ENCODE results near the gene MSLN.

DNA sequence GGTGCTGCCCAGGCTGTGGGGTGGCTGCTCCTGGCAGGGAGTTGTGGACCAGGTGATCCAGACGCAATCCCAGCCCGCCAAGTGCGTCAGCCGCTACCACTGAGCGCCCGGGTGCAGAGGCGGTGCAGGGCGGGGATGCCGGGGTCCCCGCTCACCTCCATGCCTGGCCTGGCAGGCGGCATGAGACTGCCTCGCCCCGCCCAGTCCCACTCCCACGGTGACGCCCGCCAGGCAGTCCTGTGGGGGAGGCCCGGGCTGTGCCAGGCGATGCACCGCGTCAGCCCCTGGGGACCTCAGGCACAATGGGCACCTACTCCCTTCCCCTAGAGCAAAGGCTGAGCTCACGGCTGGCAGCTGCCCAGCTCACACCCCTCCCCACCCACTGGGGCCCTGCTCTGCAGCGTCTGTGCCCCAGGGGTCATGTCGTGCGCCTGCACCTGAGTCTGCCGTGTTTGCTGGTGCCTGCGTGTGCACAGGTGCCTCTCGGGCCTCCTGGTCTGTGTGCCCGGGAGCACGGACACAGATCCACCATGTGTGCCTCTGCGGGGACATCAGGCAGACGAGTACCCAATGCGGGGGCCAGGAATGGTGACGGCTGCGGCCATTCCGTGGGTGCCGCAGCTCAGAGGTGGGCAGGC is 22.4 kb downstream of the MSLN start:
- TF ChIP-seq POLR2AphosphoS5 (IDR thresholded peaks at IDR 0.05; ENCODE audit: borderline replicate concordance, low read depth, low read length) (no peak), EZH2 (IDR thresholded peaks at IDR 0.05) (no peak), FOXP2 (optimal IDR thresholded peaks at IDR 0.05; ENCODE audit: control extremely low read depth, extremely low read length, insufficient read depth) (no peak)
